ENCODE data around the gene FCHO1.

- TF ChIP-seq POLR2A (IDR thresholded peaks at IDR 0.05) = no peak
- TF ChIP-seq CTCF (IDR thresholded peaks at IDR 0.05) = no peak
These were observed 79.5 kb downstream of the FCHO1 start for GRCh38 chr19:17830567-17831418.

Data from transverse colon (tissue), 3 donors.